Measurements from ENCODE around the gene NQO2. TPM values are rescaled to one million over a fixed set of nuclear protein-coding genes. Genes with fewer than 3 reads are reported as not detected.
A peak's percentile ranks its signal among the peaks of the same experiment; 100 is the strongest.

The NQO2 gene, protein sequence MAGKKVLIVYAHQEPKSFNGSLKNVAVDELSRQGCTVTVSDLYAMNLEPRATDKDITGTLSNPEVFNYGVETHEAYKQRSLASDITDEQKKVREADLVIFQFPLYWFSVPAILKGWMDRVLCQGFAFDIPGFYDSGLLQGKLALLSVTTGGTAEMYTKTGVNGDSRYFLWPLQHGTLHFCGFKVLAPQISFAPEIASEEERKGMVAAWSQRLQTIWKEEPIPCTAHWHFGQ
- total RNA-seq: 35.0 TPM

DNA sequence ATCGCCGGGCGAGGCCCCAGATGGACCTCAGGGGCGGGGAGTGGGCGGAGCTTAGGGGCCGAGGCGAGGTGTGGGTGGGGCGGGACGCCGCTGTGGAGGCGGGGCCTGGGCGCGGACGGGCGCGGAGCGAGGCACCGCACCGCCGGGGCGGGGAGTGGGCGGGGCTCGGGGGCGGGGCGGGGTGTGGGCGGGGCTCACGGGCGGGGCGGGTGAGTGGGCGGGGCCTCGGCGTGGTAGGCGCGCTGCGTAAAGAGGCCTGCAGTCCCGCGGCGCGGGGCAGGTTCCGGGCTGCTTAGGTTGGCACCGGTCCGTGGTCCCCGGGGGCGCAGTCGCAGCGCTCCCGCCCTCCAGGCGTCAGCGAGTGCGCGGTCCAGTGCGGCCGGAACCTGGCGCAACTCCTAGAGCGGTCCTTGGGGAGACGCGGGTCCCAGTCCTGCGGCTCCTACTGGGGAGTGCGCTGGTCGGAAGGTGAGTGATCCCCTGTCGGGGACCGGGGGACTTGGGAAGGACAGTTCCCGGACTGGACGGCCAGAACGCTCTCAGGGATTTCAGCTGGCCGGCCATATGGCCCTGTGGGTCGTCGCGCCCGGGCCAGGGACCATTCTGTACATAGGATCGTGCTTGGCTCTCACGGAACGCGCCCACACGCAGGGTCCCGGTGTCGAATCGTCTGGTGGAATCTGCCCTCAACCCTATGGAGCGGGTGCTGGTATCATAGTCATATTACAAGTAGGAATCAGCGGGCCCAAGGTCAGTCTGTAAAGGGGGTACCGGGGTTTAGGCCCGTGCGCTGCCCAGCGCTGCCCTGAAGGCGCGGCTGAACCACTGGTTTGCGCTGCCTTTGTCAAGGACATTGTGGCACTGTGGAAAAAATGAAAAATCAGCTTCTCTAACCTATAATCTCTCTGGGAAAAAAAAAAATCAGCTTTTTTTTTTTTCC is at the start of gene NQO2:
Gene NQO2 (plus strand): TSS at position 277 of the 940 bp plus-strand sequence. CDS start 6,659 bp downstream, outside the sequence.
- peak; percentile 94 for DNase-seq (ENCODE audit: low spot score)

GRCh38 chr6:2950713-2951112 is 49.0 kb upstream of the NQO2 start:
- DNase-seq (ENCODE audit: low spot score): no peak

DNA sequence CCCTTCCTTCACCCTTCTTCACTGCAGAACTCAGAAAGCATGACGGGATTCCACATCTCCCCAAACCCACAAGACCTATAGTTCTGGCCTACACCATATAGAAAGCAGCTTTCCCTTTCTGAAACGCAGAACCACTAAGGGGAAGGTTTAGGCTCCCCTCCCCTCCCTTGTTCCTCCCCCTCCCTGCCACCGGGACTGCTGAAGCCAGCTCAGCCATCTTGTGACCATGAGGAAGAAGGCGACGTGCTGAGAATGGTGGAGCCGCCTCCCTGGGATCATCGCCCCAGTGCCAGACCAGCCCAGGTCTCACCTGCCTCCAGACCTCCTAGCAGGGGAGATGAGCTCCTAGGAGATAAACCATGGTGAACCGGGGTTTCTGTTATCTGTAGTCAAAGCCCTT is 48.0 kb upstream of the NQO2 start:
- DNase-seq (ENCODE audit: low spot score): peak; percentile 35

DNA sequence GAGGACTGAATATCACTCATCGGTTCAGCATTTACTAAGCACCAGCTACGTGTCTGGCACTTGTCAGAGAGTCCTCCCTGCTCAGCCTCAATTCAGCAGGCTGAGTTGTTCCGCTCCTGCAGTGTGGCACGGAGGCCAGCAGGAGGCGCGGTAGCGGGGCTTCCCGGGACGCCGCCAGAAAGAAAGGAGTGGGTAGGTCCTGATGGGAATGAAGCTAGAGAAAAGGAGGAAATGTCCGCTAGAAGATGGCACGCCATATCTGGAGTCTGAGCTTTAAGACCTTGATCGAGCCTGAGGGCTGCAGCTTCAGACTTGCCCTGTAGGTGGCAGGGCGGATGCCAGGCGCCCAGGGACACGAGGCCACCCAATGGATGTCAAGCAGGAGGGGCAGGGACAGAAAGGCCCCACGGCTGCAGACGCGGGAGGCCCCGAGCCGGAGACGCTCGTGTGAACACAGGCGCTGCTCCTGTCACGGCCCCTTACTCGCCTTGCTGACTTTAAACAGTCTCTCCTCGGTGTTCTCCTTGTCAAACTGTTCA is 47.1 kb upstream of the NQO2 start:
- peak; percentile 83 for DNase-seq (ENCODE audit: low spot score)

GRCh38 chr6:2953098-2953497 is 46.6 kb upstream of the NQO2 start:
- DNase-seq (ENCODE audit: low spot score): no peak

GRCh38 chr6:2956930-2957685 is 42.6 kb upstream of the NQO2 start:
- DNase-seq (ENCODE audit: low spot score): no peak

DNA sequence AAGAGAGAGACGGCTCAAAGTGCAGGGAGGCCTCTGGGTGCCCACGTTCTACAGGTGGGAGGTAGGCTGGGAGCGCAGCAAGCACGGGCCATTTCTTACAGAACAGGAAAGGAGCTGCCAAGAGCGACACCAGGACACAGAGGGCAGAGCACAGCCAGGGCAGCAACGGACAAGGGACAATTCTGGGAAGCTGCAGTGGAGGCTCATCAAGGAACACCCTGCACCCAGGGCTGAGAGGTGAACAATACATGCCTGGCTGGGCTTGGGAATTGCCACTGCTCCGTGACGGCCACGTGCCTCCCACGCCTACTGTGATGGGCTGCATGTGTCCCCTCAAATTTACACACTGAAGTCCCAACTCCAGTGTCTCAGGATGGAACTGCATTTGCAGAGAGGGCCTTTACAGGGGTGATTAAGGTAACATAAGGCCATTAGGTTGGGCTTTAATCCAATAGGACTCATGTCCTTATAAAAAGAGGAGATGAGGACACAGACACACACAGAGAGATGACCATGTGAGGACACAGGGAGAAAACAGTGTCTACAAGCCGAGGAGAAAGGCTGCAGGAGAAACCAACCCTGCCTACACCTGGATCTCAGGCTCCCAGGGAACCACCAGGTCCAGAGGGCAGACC is 41.9 kb upstream of the NQO2 start:
- DNase-seq (ENCODE audit: low spot score): no peak

DNA sequence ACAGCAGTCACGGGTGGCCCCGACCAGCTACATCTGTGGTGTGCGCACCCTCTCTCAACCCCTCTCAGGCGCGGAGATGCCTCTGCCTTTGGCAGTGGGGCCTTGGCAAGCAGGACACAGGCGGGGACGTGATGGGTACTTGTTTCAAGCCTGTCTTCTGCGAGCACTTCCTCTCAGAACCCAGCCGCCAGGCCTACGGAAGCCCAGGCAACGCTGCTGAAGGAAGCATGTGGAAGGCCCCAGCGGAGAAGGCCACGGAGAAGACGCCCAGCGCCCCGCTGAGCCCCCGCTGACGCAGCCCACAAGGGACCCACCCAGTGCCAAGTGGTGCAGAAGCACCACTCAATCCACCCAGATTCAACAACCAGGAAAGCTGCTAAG is 41.4 kb upstream of the NQO2 start:
- DNase-seq (ENCODE audit: low spot score): no peak

DNA sequence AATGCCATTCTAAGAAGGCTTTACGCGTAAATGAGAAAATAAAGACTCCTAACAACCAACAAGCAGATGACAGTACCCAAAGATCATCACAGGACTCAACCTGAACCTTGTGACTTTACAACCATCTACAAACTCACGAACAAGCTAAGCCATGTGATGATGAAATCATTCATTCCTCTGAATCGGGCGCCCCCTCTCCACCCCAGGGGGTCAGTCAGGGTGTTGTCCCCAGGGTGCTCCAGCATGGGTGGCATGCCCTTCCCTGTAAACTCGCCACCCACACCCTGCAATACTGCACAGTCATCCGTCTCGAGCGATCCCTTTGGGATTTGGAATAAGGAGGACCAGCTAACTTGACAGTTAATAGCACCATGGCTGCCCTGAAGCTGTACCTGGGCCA is 40.9 kb upstream of the NQO2 start:
- DNase-seq (ENCODE audit: low spot score): no peak

DNA sequence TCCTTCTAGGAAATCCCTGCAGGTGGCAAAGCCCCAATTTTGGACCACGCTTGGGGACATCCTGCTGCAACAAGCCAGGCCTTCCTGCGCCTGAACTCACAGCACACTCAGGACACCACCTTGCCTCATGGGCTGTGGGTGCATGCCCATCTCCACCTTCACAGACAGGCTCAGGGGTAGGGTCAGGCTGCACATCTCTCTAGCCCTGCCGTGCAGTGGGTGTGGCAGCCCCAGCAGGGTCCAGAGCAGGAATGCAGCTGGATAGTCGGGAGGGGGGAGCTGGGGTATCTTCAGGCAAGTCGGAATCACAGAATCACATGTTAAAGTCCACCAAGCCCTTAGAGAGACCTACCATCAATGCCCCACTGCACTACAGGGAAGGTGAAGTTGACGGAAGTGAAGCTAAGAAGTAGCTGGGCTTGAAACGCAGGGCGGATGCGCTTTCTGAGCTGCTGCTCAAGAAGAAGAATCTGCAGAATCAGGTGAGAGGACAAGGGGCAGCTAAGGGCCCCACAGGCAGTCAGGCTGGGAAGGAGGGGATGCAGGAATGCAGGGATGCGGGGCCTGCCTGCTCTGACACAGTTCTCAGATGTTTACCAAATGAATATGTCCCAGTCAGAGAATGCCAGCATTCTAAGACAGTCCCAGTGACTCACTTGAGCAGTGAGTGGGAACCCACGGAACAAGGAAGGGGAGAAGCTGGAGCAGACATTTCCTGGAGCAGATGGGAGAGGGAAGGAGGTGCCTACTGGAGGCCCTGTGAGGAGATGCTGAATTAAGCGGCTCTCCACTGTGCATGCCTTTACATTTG is 39.6 kb upstream of the NQO2 start:
- DNase-seq (ENCODE audit: low spot score): no peak

DNA sequence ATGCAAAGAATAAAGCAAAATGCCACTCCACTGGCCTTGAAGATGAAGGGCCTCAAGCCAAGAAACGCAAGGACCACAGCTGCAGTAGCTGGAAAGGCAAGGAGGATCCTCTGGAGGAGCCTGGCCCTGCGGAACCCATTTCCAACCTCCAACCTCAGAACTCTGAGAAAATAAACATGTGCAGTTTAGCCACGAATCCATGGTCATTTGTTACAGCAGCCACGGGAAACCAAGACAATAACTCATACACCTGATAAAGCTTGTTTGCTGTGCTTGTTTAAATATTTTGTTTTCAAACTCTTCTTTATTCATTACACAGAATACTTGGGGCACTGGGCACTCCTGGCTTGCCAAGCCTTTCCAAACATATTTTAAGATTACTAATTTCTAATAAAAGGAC is 38.8 kb upstream of the NQO2 start:
- DNase-seq (ENCODE audit: low spot score): no peak

DNA sequence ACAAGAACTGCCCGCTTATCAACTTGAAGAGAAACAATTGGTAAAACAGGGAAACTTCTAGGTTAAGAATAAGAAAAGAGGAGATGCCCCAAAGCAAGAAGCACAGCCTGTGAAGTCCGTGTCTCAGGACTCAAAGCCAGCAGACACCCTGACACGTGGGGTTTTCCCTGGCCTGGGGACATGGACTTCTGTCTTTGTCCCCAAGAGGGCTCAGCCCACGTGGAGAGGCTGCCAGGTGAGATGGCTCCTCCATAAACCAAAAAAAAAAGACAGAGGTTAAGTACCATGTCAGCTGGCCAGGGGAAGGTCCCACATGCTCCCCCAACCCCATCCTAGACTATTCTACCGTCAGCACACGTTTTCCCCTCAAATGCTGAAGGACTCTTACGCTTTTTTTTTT is 38.2 kb upstream of the NQO2 start:
- DNase-seq (ENCODE audit: low spot score): no peak

- peak; percentile 61 for DNase-seq (ENCODE audit: low spot score)
These were observed 37.7 kb upstream of the NQO2 start for GRCh38 chr6:2962004-2962403.

DNA sequence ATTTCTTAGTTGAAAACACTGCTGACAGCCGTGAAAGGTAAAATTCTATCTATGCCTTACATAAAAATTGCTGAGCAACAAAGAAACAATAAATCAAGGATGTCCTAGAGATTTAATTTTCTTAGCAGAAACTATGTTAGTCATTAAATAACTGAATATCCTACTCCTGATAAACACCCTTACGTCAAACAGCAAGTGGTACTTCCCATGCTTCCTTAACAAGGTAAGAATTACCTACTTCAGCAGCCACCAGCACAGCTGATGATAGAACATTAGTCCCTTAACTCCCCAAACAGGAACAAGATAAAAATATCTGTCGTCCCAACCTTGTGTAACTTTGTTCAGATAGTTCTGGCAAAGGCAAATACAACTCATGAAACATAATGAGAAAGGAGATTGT is 37.1 kb upstream of the NQO2 start:
- no peak for DNase-seq (ENCODE audit: low spot score)

DNA sequence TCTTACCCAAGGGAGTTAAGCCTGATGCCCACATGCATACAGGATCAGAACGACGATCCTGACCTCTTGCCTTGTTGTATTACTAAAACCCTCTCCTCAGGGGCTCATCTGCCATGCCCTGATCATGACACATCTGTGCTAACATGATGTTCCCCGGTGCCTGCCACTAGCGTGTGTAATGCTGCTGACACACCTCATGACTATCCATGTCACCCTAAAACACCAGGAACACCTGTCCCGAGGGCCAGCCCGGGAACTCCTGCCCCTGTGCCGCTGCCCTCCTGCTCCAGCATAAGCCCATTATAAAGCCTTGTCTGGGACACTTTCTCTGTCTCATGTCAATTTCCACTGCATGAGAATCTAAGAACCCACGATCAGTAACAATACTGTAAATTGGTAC is 35.9 kb upstream of the NQO2 start:
- no peak for DNase-seq (ENCODE audit: low spot score)

DNA sequence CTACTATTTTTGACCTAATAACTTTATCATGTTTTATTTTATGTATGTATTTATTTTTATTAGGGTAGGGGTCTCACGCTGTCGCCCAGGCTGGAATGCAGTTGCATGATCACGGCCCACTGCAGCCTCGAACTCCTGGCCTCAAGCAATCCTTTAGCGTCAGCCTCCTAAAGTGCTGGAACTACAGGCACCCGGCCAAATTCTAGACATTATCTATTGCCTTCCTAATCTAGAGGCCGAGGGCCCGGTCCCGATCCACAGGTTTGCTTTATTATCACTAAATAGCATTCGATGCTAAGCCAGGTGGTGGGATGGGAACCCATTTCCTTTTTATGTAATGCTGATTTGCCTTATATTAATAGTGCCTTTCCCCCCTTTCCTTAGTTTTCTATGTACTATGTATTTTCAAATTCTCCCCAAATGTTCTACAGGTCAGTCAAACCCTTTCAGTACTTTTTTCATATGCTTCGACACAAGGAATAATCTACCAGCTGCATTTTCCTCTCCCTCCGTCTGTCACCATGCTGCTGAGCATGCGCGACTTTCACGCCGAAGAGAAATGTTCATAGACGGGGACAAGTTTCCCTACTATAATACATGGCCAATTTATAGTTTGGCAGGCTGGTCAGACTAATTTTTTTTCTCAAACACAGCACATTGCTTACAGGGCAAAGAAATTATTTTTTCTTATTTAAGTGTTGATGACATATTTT is 34.7 kb upstream of the NQO2 start:
- no peak for DNase-seq (ENCODE audit: low spot score)

- peak; percentile 47 for DNase-seq (ENCODE audit: low spot score)
These were observed 33.3 kb upstream of the NQO2 start for GRCh38 chr6:2966347-2966746.

DNA sequence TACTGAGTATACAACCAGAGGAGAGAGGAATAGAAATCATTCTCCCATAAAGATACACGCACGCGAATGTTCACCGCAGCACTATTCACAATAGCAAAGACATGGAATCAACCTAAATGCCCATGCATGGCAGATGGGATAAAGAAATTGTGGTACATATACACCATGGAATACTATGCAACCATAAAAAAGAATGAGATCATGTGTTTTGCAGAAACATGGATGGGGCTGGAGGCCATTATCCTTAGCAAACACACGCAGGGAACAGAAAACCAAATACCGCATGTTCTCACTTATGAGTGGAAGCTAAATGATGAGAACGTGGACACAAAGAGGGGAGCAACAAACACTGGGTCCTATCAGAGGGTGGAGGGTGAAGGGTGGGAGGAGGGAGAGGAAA is 31.8 kb upstream of the NQO2 start:
- no peak for DNase-seq (ENCODE audit: low spot score)

DNA sequence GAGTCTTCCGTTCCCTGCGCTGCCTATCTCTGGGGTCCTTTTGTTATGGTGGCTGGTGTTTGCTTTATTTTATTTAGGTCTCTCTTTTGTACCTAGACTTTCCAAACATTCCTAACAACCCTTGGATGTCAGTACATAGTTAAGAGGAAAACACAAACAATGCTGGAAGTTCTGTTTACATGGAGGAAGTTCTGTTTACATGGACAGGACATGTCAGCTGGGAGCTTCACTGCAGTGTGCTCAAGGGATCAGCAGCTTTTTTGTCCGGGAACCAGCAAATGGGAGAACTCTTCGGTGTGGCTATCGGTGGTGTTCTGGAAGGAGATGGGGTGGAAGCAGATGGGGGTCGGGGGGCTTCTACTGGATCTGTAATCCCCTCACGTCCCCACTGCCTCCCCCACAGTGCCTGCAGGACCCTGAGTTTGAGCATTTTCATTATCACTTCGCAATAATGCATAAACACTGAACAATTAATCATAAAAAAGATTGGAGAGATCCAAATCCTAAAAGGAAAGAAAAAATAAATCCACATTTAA is 31.0 kb upstream of the NQO2 start:
- no peak for DNase-seq (ENCODE audit: low spot score)

DNA sequence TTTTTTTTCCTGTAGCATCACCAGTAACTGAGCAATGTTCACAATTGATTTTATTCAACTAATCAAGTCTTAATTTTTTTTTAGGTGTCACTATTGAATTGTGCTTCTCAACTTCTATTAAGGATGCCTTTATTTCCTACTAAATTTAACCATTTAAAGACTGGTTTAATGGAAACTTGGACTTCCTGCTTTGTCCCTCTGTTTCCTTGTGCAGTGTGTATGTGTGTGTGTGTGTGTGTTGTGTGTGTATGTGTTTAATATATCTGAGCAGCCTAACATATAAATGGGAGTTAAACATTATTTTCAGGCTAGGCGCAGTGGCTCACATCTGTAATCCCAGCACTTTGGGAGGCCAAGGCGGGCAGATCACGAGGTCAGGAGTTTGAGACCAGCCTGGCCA is 30.1 kb upstream of the NQO2 start:
- DNase-seq (ENCODE audit: low spot score): no peak

All from mucosa of gallbladder (tissue), 1 donor.